Uterus (tissue), 4 donors: ENCODE data around the gene FGFRL1. TPM values are rescaled to one million over a fixed set of nuclear protein-coding genes. Genes with fewer than 3 reads are reported as not detected.

Experiments used
- DNase-seq, 2 donors: peaks; one replicate each; pipeline ENCODE4 v3.0.0-alpha.2; 2019 to 2020
- H3K27ac ChIP-seq, 2 donors: fragments of 200-600 bp; sonication (generic); 1 replicate in 1 of 2; 2 replicates in 1 of 2; pipeline ENCODE4 v1.5.1; 2016 to 2018
- H3K27me3 ChIP-seq, 2 donors: fragments of 200-600 bp; sonication (generic); one replicate each; pipeline ENCODE4 v1.5.1; 2018 to 2019; ENCODE audit warnings: control low read depth in 1 of 2
- H3K36me3 ChIP-seq, 2 donors: fragments of 200-600 bp; sonication (generic); one replicate each; pipeline ENCODE4 v1.5.1; 2019; ENCODE audit warnings: control low read depth in 1 of 2
- H3K4me1 ChIP-seq, 2 donors: fragments of 200-600 bp; sonication (generic); one replicate each; pipeline ENCODE4 v1.5.1; 2018 to 2019; ENCODE audit warnings: control low read depth in 1 of 2
- H3K4me3 ChIP-seq, 2 donors: fragments of 200-600 bp; sonication (generic); 1 replicate in 1 of 2; 2 replicates in 1 of 2; pipeline ENCODE4 v1.5.1; 2018 to 2019; ENCODE audit warnings: mild to moderate bottlenecking in 1 of 2
- H3K9me3 ChIP-seq, 2 donors: fragments of 200-600 bp; sonication (generic); one replicate each; pipeline ENCODE4 v1.5.1; 2019; ENCODE audit warnings: control low read depth in 1 of 2
- POLR2A ChIP-seq, 2 donors: fragments of 450-650 bp; IDR thresholded peaks; one replicate each; pipeline ENCODE4 v1.6.1; 2016; ENCODE audit warnings: antibody characterized with exemption in 2 of 2, mild to moderate bottlenecking in 1 of 2, moderate library complexity in 1 of 2
- intact Hi-C: fragments of 100-400 bp; cut with DNase I; formaldehyde crosslinking; loops from one replicate; pipeline ENCODE4 v1.15.1; 2023; ENCODE audit warnings: low total_unique reads
- total RNA-seq, 4 donors: library from RNA; depleted of rRNA in 3 of 4; stranded (reverse); fragments of >200 nt in 3 of 4; gene quantifications; one replicate each; pipeline versions ENCODE4 v1.1.0 to v1.2.4, GENCODE V29; 2014 to 2023
- TF ChIP-seq, protein P1 (sequence below), 4 experiments: fragments of 200-600 bp in 2 of 4; fragments of 450-650 bp in 2 of 4; sonication (generic) in 2 of 4; IDR thresholded peaks; one replicate each; pipeline ENCODE4 v1.5.1; 2016 to 2019; ENCODE audit warnings: antibody characterized with exemption in 4 of 4, mild to moderate bottlenecking in 2 of 4, moderate library complexity in 1 of 4
- donor health status: DM: yes; HTN: yes; CAD: no.

Gene FGFRL1
- total RNA-seq, 4 donors from 2014 or later: 2.8 to 24.8 (median 13.9) TPM

DNA sequence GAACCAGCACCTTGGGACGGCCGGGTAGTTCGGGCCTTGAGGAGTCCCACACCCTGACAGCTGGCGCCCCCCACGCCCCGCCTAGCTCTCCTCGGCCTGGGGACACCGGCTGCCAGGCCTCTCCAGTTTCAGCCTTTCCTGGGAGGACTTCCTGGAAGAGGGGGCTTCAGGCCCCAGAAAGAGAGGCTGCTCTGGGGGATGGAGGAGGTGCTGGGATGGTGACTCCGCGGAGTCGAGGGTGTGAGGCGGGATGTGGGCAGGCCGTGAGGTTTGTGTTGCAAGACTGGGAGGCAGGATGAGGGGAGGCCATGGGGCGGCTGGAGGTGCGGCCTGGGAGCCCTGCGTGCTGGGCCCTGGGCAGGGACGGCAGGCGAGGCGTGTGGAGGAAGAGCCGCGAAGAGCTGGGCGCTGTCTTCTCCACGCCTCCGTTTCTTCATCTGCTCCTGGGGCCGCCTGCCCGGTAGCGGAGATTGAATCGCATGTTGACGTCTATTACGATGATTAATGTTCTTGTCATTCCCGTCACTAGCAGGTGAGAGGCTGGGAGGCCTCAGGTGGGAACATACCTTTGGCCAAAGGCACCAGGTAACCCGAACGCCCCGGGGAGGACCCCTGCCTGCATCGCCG lies 918 bp upstream of the FGFRL1 start:
- DNase-seq: peak; percentile 73
- no peak for TF ChIP-seq POLR2A (IDR thresholded peaks at IDR 0.05)
- TF ChIP-seq, protein P1, sequence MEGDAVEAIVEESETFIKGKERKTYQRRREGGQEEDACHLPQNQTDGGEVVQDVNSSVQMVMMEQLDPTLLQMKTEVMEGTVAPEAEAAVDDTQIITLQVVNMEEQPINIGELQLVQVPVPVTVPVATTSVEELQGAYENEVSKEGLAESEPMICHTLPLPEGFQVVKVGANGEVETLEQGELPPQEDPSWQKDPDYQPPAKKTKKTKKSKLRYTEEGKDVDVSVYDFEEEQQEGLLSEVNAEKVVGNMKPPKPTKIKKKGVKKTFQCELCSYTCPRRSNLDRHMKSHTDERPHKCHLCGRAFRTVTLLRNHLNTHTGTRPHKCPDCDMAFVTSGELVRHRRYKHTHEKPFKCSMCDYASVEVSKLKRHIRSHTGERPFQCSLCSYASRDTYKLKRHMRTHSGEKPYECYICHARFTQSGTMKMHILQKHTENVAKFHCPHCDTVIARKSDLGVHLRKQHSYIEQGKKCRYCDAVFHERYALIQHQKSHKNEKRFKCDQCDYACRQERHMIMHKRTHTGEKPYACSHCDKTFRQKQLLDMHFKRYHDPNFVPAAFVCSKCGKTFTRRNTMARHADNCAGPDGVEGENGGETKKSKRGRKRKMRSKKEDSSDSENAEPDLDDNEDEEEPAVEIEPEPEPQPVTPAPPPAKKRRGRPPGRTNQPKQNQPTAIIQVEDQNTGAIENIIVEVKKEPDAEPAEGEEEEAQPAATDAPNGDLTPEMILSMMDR (IDR thresholded peaks at IDR 0.05): no peak
- no peaks in the 10 kb centered on the region for H3K27me3 ChIP-seq
- intact Hi-C loops: no loop called here
- H3K4me3 ChIP-seq: peak overlapping the region; percentile 40 to 59
- no peaks in the 10 kb centered on the region for H3K36me3 ChIP-seq
- no peaks in the 10 kb centered on the region for H3K9me3 ChIP-seq
- H3K27ac ChIP-seq: peak overlapping the region; percentile 28 to 73
- peaks cover 0 to 21% of the 10 kb centered on the region in 2 donors for H3K4me1 ChIP-seq

- H3K27ac ChIP-seq: no peak overlapping the region
- intact Hi-C loops: no loop called here
- TF ChIP-seq, protein P1 (IDR thresholded peaks at IDR 0.05): no peak
- no peak for TF ChIP-seq POLR2A (IDR thresholded peaks at IDR 0.05)
These were observed 224 bp downstream of the FGFRL1 start for GRCh38 chr4:1011666-1012033.

GRCh38 chr4:1012034-1012739 lies 761 bp downstream of the FGFRL1 start:
- Histone ChIP-seq H3K27ac (no peak overlapping the region), H3K36me3 (no peaks in the 10 kb centered on the region), H3K27me3 (no peaks in the 10 kb centered on the region), H3K4me3 (peak overlapping the region; percentile 44 to 52), H3K4me1 (peaks cover 0 to 21% of the 10 kb centered on the region in 2 donors), H3K9me3 (no peaks in the 10 kb centered on the region)
- intact Hi-C loops: no loop called here
- peak; percentile 46 to 53 for DNase-seq
- TF ChIP-seq, protein P1 (IDR thresholded peaks at IDR 0.05): no peak
- no peak for TF ChIP-seq POLR2A (IDR thresholded peaks at IDR 0.05)

More at GRCh38 chr4:1011666-1012033, 224 bp downstream of the FGFRL1 start:
- DNase-seq: no peak
- Histone ChIP-seq H3K4me3 (peak overlapping the region in 1 of 2 donors; percentile 52), H3K9me3 (no peaks in the 10 kb centered on the region), H3K27me3 (no peaks in the 10 kb centered on the region), H3K36me3 (no peaks in the 10 kb centered on the region), H3K4me1 (peaks cover 0 to 21% of the 10 kb centered on the region in 2 donors)

- H3K27me3 ChIP-seq: no peaks in the 10 kb centered on the region
- no peak for TF ChIP-seq POLR2A (IDR thresholded peaks at IDR 0.05)
- TF ChIP-seq, protein P1 (IDR thresholded peaks at IDR 0.05): no peak
- intact Hi-C loops: no loop called here
- no peak overlapping the region for H3K27ac ChIP-seq
- no peaks in the 10 kb centered on the region for H3K36me3 ChIP-seq
- no peak overlapping the region for H3K4me3 ChIP-seq
- peaks cover 0 to 21% of the 10 kb centered on the region in 2 donors for H3K4me1 ChIP-seq
- H3K9me3 ChIP-seq: no peaks in the 10 kb centered on the region
- no peak for DNase-seq
These were observed 2.0 kb downstream of the FGFRL1 start for GRCh38 chr4:1013225-1014073.
